SK-N-SH (cell line): Measurements from ENCODE around the gene MXI1. TPM values are rescaled to one million over a fixed set of nuclear protein-coding genes. Genes with fewer than 3 reads are reported as not detected.

Source experiments
- CTCF ChIA-PET: fragments of 300-600, 350-600 bp; formaldehyde crosslinking; extraction: SDS; loops from one replicate; lab custom pipeline; 2021; lab: Yijun Ruan, JAX
- POLR2A ChIA-PET: fragments of 350-600 bp; sonication (Branson Sonifier 250); formaldehyde crosslinking; extraction: SDS; loops from one replicate; lab custom pipeline; 2020; ENCODE audit warnings: antibody characterized with exemption, inconsistent platforms; lab: Yijun Ruan, JAX
- DNase-seq: peaks from one replicate; pipeline ENCODE4 v3.0.0; 2012
- H2AFZ ChIP-seq: fragments of 200-600 bp; sonication (generic); 2 replicates; pipeline ENCODE4 v1.8.1; 2016; ENCODE audit warnings: antibody characterized with exemption, mild to moderate bottlenecking, low read depth
- H3F3A ChIP-seq: fragments of 200-600 bp; sonication (generic); replicated peaks from 2 replicates; pipeline ENCODE3; 2016; ENCODE audit warnings: antibody characterized with exemption, mild to moderate bottlenecking; ENCODE audit not compliant: insufficient read depth
- H3K27ac ChIP-seq, 2 experiments: fragments of 200-500 bp in 1 of 2; fragments of 200-600 bp in 1 of 2; sonication (Bioruptor generic) in 1 of 2; sonication (generic), shearing (Covaris generic) in 1 of 2; 2 replicates each; pipeline versions ENCODE4 v1.5.1 to v1.6.1; 2014 to 2016; ENCODE audit warnings: low read depth in 2 of 2, inconsistent platforms in 1 of 2, low read length in 1 of 2, mild to moderate bottlenecking in 1 of 2, mixed read lengths in 1 of 2
- H3K27me3 ChIP-seq: fragments of 200-600 bp; sonication (generic), shearing (Covaris generic); 2 replicates; pipeline ENCODE4 v1.6.1; 2016; ENCODE audit warnings: mixed run types; ENCODE audit not compliant: insufficient read depth
- H3K36me3 ChIP-seq, 2 experiments: fragments of 200-500 bp in 1 of 2; fragments of 200-600 bp in 1 of 2; sonication (Bioruptor generic) in 1 of 2; sonication (generic) in 1 of 2; replicated peaks in 1 of 2; 2 replicates each; pipeline versions ENCODE3 to v1.5.1; 2014 to 2016; ENCODE audit warnings: low read length in 1 of 2, mild to moderate bottlenecking in 1 of 2; ENCODE audit not compliant: insufficient read depth in 2 of 2, control insufficient read depth in 1 of 2
- H3K4me1 ChIP-seq, 2 experiments: fragments of 200-500 bp in 1 of 2; fragments of 200-600 bp in 1 of 2; sonication (Bioruptor generic) in 1 of 2; sonication (generic), shearing (Covaris generic) in 1 of 2; 2 replicates each; pipeline versions ENCODE4 v1.5.1 to v1.6.1; 2014 to 2016; ENCODE audit warnings: low read depth in 1 of 2, low read length in 1 of 2, mixed run types in 1 of 2; ENCODE audit not compliant: insufficient read depth in 2 of 2, control insufficient read depth in 1 of 2
- H3K4me2 ChIP-seq: fragments of 200-600 bp; sonication (generic), shearing (Covaris generic); 2 replicates; pipeline ENCODE4 v1.6.1; 2017; ENCODE audit warnings: mixed run types
- H3K4me3 ChIP-seq, 2 experiments: fragments of 200-500 bp in 1 of 2; fragments of 200-600 bp in 1 of 2; sonication (Bioruptor generic) in 1 of 2; sonication (generic), shearing (Covaris generic) in 1 of 2; 2 replicates each; pipeline versions ENCODE4 v1.5.1 to v1.8.1; 2014 to 2016; ENCODE audit warnings: low read depth in 2 of 2, inconsistent platforms in 1 of 2, low read length in 1 of 2, mild to moderate bottlenecking in 1 of 2, mixed read lengths in 1 of 2, moderate library complexity in 1 of 2
- H3K79me2 ChIP-seq: fragments of 200-600 bp; sonication (generic); 2 replicates; pipeline ENCODE4 v1.8.1; 2017; ENCODE audit warnings: mild to moderate bottlenecking; ENCODE audit not compliant: insufficient read depth
- H3K9ac ChIP-seq: fragments of 200-600 bp; sonication (generic); 2 replicates; pipeline ENCODE4 v1.6.1; 2017; ENCODE audit warnings: mixed run types
- H3K9me2 ChIP-seq: fragments of 200-600 bp; sonication (generic); 2 replicates; pipeline ENCODE4 v1.6.1; 2017; ENCODE audit warnings: mixed run types
- H3K9me3 ChIP-seq: fragments of 200-600 bp; sonication (generic); 2 replicates; pipeline ENCODE4 v1.6.1; 2017; ENCODE audit warnings: mixed run types, mild to moderate bottlenecking, moderate library complexity
- H4K20me1 ChIP-seq: fragments of 200-600 bp; sonication (generic); 2 replicates; pipeline ENCODE4 v1.6.1; 2017; ENCODE audit warnings: mild to moderate bottlenecking, mixed run types; ENCODE audit not compliant: insufficient read depth
- EP300 ChIP-seq, 2 experiments: IDR thresholded peaks; 2 replicates each; pipeline versions ENCODE4 v1.4.0 to v1.6.1; 2012; ENCODE audit warnings: borderline replicate concordance in 1 of 2, low read depth in 1 of 2, low read length in 1 of 2
- EZH2phosphoT487 ChIP-seq: fragments of 200-600 bp; sonication (generic); IDR thresholded peaks from 2 replicates; pipeline ENCODE4 v1.6.1; 2017; ENCODE audit warnings: low read depth, mixed run types, mild to moderate bottlenecking, antibody characterized with exemption, moderate library complexity, borderline replicate concordance
- FOSL2 ChIP-seq: IDR thresholded peaks from 2 replicates; pipeline ENCODE4 v1.4.0; 2012; ENCODE audit warnings: low read depth, mild to moderate bottlenecking, moderate library complexity, borderline replicate concordance
- GABPA ChIP-seq: IDR thresholded peaks from 2 replicates; pipeline ENCODE4 v1.4.0; 2012; ENCODE audit warnings: low read depth, mild to moderate bottlenecking
- GATA2 ChIP-seq: sonication (generic); formaldehyde crosslinking; IDR thresholded peaks from 2 replicates; pipeline ENCODE4 v1.5.0; 2020; ENCODE audit warnings: mild to moderate bottlenecking, missing genetic modification reagents
- IRF3 ChIP-seq: fragments of 150-350 bp; IDR thresholded peaks from 2 replicates; pipeline ENCODE4 v1.6.1; 2016; ENCODE audit warnings: mild to moderate bottlenecking, low read depth, low read length
- JUND ChIP-seq: IDR thresholded peaks from 2 replicates; pipeline ENCODE4 v1.4.0; 2012
- MAX ChIP-seq: IDR thresholded peaks from 2 replicates; pipeline ENCODE4 v1.4.0; 2012; ENCODE audit warnings: low read depth
- MEF2A ChIP-seq: IDR thresholded peaks from 2 replicates; pipeline ENCODE4 v1.4.0; 2012; ENCODE audit warnings: low read depth, borderline replicate concordance
- NRF1 ChIP-seq: IDR thresholded peaks from 2 replicates; pipeline ENCODE4 v1.6.1; 2012; ENCODE audit warnings: low read depth, mild to moderate bottlenecking, low read length
- POLR2AphosphoS5 ChIP-seq: IDR thresholded peaks from 2 replicates; pipeline ENCODE4 v1.6.1; 2012; ENCODE audit warnings: low read depth, low read length
- REST ChIP-seq: IDR thresholded peaks from 2 replicates; pipeline ENCODE4 v1.6.1; 2012; ENCODE audit warnings: mild to moderate bottlenecking, low read depth, low read length, moderate library complexity
- RFX5 ChIP-seq: IDR thresholded peaks from 2 replicates; pipeline ENCODE4 v1.6.1; 2012; ENCODE audit warnings: mild to moderate bottlenecking, improper control_type of control experiment, low read length
- SMC3 ChIP-seq: IDR thresholded peaks from 2 replicates; pipeline ENCODE4 v1.6.1; 2012; ENCODE audit warnings: low read depth, low read length, improper control_type of control experiment
- TAF1 ChIP-seq: IDR thresholded peaks from 2 replicates; pipeline ENCODE4 v1.6.1; 2012; ENCODE audit warnings: low read depth, mild to moderate bottlenecking, low read length, moderate library complexity, borderline replicate concordance
- TEAD4 ChIP-seq: IDR thresholded peaks from 2 replicates; pipeline ENCODE4 v1.4.0; 2012; ENCODE audit warnings: mild to moderate bottlenecking, borderline replicate concordance; ENCODE audit not compliant: insufficient read depth
- YY1 ChIP-seq: IDR thresholded peaks from 2 replicates; pipeline ENCODE4 v1.4.0; 2012; ENCODE audit warnings: low read depth, mild to moderate bottlenecking
- polyA plus RNA-seq, 3 experiments: library from polyadenylated mRNA; depleted of rRNA; stranded (reverse); fragments of >200 nt; gene quantifications; 2 replicates each; pipeline ENCODE4 v1.2.3, GENCODE V29; 2012
- TF ChIP-seq, protein P1 (sequence below): IDR thresholded peaks from 2 replicates; pipeline ENCODE4 v1.4.0; 2012; ENCODE audit warnings: low read depth, borderline replicate concordance
- TF ChIP-seq, protein P2 (sequence below): fragments of 200-600 bp; sonication (generic); IDR thresholded peaks from 2 replicates; pipeline ENCODE4 v1.6.1; 2017; ENCODE audit warnings: antibody characterized with exemption, mild to moderate bottlenecking, moderate library complexity
- TF ChIP-seq, protein P3 (sequence below): IDR thresholded peaks from 2 replicates; pipeline ENCODE4 v1.4.0; 2012; ENCODE audit warnings: low read depth, borderline replicate concordance

MXI1 gene
- polyA plus RNA-seq, 1 of the 3 experiments (the other 2 are of a cell fraction): 13.8 TPM

GRCh38 chr10:110254467-110254866 lies 47.1 kb downstream of the MXI1 start:
- CTCF ChIA-PET: interaction anchor here (1.2 to 1.7 kb wide), 4 partner anchors 9 to 116 kb away, joined by 3 to 6 read pairs (median 3); no protein-coding TSS in a partner anchor
- Histone ChIP-seq H3F3A (no peaks in the 10 kb centered on the region), H3K4me1 (peaks cover 0 to 8% of the 10 kb centered on the region in 2 experiments; a peak in 2 of 4 replicates), H3K79me2 (no peaks in the 10 kb centered on the region), H4K20me1 (no peaks in the 10 kb centered on the region), H3K27ac (no peak overlapping the region), H3K9me3 (no peaks in the 10 kb centered on the region), H3K9me2 (no peaks in the 10 kb centered on the region), H3K36me3 (peaks cover 0 to 3% of the 10 kb centered on the region in 2 experiments), H2AFZ (no peak overlapping the region), H3K4me3 (no peak overlapping the region), H3K27me3 (no peaks in the 10 kb centered on the region), H3K9ac (no peak overlapping the region), H3K4me2 (no peak overlapping the region)
- POLR2A ChIA-PET: no interaction called here
- no peak for DNase-seq
- TF ChIP-seq SMC3 (no peak), POLR2AphosphoS5 (no peak), MEF2A (no peak), TEAD4 (no peak), EP300 (IDR thresholded peaks at IDR 0.05; ENCODE audit: borderline replicate concordance in 1 of 2, low read depth in 1 of 2, low read length in 1 of 2) (no peak), REST (no peak), FOSL2 (no peak), MAX (no peak), NRF1 (no peak), GABPA (no peak), RFX5 (no peak), GATA2 (CRISPR knock-in tag) (no peak), IRF3 (no peak), TAF1 (no peak), JUND (no peak), EZH2phosphoT487 (no peak), YY1 (no peak)
- TF ChIP-seq, protein P1, sequence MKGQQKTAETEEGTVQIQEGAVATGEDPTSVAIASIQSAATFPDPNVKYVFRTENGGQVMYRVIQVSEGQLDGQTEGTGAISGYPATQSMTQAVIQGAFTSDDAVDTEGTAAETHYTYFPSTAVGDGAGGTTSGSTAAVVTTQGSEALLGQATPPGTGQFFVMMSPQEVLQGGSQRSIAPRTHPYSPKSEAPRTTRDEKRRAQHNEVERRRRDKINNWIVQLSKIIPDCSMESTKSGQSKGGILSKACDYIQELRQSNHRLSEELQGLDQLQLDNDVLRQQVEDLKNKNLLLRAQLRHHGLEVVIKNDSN: no peak
- TF ChIP-seq, protein P2, sequence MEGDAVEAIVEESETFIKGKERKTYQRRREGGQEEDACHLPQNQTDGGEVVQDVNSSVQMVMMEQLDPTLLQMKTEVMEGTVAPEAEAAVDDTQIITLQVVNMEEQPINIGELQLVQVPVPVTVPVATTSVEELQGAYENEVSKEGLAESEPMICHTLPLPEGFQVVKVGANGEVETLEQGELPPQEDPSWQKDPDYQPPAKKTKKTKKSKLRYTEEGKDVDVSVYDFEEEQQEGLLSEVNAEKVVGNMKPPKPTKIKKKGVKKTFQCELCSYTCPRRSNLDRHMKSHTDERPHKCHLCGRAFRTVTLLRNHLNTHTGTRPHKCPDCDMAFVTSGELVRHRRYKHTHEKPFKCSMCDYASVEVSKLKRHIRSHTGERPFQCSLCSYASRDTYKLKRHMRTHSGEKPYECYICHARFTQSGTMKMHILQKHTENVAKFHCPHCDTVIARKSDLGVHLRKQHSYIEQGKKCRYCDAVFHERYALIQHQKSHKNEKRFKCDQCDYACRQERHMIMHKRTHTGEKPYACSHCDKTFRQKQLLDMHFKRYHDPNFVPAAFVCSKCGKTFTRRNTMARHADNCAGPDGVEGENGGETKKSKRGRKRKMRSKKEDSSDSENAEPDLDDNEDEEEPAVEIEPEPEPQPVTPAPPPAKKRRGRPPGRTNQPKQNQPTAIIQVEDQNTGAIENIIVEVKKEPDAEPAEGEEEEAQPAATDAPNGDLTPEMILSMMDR: no peak
- TF ChIP-seq, protein P3, sequence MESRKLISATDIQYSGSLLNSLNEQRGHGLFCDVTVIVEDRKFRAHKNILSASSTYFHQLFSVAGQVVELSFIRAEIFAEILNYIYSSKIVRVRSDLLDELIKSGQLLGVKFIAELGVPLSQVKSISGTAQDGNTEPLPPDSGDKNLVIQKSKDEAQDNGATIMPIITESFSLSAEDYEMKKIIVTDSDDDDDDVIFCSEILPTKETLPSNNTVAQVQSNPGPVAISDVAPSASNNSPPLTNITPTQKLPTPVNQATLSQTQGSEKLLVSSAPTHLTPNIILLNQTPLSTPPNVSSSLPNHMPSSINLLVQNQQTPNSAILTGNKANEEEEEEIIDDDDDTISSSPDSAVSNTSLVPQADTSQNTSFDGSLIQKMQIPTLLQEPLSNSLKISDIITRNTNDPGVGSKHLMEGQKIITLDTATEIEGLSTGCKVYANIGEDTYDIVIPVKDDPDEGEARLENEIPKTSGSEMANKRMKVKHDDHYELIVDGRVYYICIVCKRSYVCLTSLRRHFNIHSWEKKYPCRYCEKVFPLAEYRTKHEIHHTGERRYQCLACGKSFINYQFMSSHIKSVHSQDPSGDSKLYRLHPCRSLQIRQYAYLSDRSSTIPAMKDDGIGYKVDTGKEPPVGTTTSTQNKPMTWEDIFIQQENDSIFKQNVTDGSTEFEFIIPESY: no peak
